Duodenal mucosa (tissue), 2 donors: ENCODE measurements around the gene SP7.

Source experiments
- H3K27ac ChIP-seq: one replicate; pipeline ENCODE4 v1.7.0; 2013; ENCODE audit warnings: low read depth, low read length
- H3K27me3 ChIP-seq, 2 donors: one replicate each; pipeline ENCODE4 v1.7.0; 2013; ENCODE audit warnings: low read length in 2 of 2, control low read depth in 1 of 2; ENCODE audit not compliant: insufficient read depth in 2 of 2, control insufficient read depth in 1 of 2
- H3K36me3 ChIP-seq, 2 donors: one replicate each; pipeline ENCODE4 v1.7.0; 2013; ENCODE audit warnings: low read length in 2 of 2, control low read depth in 1 of 2; ENCODE audit not compliant: insufficient read depth in 2 of 2, control insufficient read depth in 1 of 2
- H3K4me1 ChIP-seq, 2 donors: one replicate each; pipeline ENCODE4 v1.7.0; 2013; ENCODE audit warnings: low read length in 2 of 2, control low read depth in 1 of 2; ENCODE audit not compliant: insufficient read depth in 2 of 2, control insufficient read depth in 1 of 2
- H3K4me3 ChIP-seq, 2 donors: one replicate each; pipeline ENCODE4 v1.7.0; 2013; ENCODE audit warnings: low read length in 2 of 2, low read depth in 1 of 2
- H3K9ac ChIP-seq, 2 donors: one replicate each; pipeline ENCODE4 v1.7.0; 2013; ENCODE audit warnings: low read length in 2 of 2, low read depth in 1 of 2
- H3K9me3 ChIP-seq, 2 donors: one replicate each; pipeline ENCODE4 v1.7.0; 2013; ENCODE audit warnings: low read length in 2 of 2, control low read depth in 1 of 2; ENCODE audit not compliant: control insufficient read depth in 1 of 2

The SP7 gene

GRCh38 chr12:53336181-53336681, at the start of gene SP7:
Gene SP7 (minus strand): TSS chr12:53336354. CDS start chr12:53335646, 708 bp downstream.
- Histone ChIP-seq H3K4me3 (no peak within 1 kb of the TSS), H3K36me3 (no peaks in the 10 kb centered on the region), H3K4me1 (no peaks in the 10 kb centered on the region), H3K27ac (no peak within 1 kb of the TSS), H3K27me3 (peaks cover 21 to 37% of the 10 kb centered on the region in 2 donors), H3K9me3 (no peaks in the 10 kb centered on the region), H3K9ac (no peak within 1 kb of the TSS)

DNA sequence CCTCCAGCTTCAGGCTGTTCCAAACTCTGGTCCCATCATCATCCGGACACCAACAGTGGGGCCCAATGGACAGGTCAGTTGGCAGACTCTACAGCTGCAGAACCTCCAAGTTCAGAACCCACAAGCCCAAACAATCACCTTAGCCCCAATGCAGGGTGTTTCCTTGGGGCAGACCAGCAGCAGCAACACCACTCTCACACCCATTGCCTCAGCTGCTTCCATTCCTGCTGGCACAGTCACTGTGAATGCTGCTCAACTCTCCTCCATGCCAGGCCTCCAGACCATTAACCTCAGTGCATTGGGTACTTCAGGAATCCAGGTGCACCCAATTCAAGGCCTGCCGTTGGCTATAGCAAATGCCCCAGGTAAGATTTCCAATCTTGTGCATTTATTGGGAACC, 47.1 kb upstream of the SP7 start:
- Histone ChIP-seq H3K27me3 (no peaks in the 10 kb centered on the region), H3K27ac (no peak overlapping the region), H3K9ac (peak overlapping the region in 1 of 2 donors; percentile 50), H3K36me3 (peaks cover 19 to 24% of the 10 kb centered on the region in 2 donors), H3K4me1 (peaks cover 55% of the 10 kb centered on the region in 2 donors), H3K4me3 (peak overlapping the region; percentile 67 to 73), H3K9me3 (no peaks in the 10 kb centered on the region)

GRCh38 chr12:53381731-53382630, 45.8 kb upstream of the SP7 start:
- no peaks in the 10 kb centered on the region for H3K9me3 ChIP-seq
- peaks cover 17 to 24% of the 10 kb centered on the region in 2 donors for H3K36me3 ChIP-seq
- no peaks in the 10 kb centered on the region for H3K27me3 ChIP-seq
- peaks cover 46 to 51% of the 10 kb centered on the region in 2 donors for H3K4me1 ChIP-seq
- H3K4me3 ChIP-seq = peak overlapping the region; percentile 67 to 73
- peak overlapping the region; percentile 54 to 65 for H3K9ac ChIP-seq
- peak overlapping the region; percentile 43 for H3K27ac ChIP-seq

- H3K4me1 ChIP-seq = peaks cover 39 to 49% of the 10 kb centered on the region in 2 donors
- peaks cover 17 to 23% of the 10 kb centered on the region in 2 donors for H3K36me3 ChIP-seq
- peak overlapping the region; percentile 67 to 73 for H3K4me3 ChIP-seq
- H3K27me3 ChIP-seq = no peaks in the 10 kb centered on the region
- H3K27ac ChIP-seq = peak overlapping the region; percentile 76
- no peaks in the 10 kb centered on the region for H3K9me3 ChIP-seq
- peak overlapping the region; percentile 54 to 65 for H3K9ac ChIP-seq
Measured at GRCh38 chr12:53380794-53381730, 44.9 kb upstream of the SP7 start.

DNA sequence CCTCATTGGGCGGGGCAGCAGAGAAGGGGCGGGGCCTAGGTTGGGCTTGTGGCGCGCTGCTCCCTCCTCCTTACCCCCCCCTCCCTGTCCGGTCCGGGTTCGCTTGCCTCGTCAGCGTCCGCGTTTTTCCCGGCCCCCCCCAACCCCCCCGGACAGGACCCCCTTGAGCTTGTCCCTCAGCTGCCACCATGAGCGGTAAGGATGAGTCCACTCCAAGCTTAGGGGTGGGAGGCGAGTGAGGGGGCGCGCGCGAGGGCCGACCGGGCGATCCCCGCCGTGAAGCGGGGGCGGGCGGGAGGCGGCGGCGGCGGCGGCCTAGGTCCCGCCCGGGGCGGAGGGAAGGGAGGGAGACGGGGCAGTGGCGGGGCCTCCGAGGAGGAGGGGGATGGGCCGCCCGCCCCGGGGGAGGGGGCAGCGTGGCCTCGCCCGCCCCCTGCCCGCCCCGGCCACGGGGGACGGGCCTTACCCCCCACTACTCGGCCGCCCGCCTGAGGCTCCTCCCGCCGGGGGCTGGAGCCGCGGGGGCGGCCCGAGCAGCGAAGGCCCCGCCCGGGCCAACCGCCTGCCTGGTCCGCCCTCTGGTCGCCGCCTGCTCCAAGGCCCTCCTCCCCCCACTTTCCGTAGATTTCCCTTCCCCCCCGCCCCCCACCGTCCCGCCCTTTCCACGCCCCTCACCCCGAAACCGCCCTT, 44.1 kb upstream of the SP7 start, which contains the start of gene SP1:
Gene SP1, plus strand, starts transcription at position 73 of the 690 bp plus-strand sequence. Its CDS starts 116 bp downstream, at position 189.
- H3K4me1 ChIP-seq = peaks cover 35 to 44% of the 10 kb centered on the region in 2 donors
- peaks cover 17 to 20% of the 10 kb centered on the region in 2 donors for H3K36me3 ChIP-seq
- H3K9ac ChIP-seq = peak within 1 kb of the TSS; percentile 74 to 97
- no peaks in the 10 kb centered on the region for H3K27me3 ChIP-seq
- peak within 1 kb of the TSS; percentile 71 to 88 for H3K4me3 ChIP-seq
- H3K9me3 ChIP-seq = no peaks in the 10 kb centered on the region
- peak within 1 kb of the TSS; percentile 98 for H3K27ac ChIP-seq

- Histone ChIP-seq H3K4me3 (peak overlapping the region; percentile 71 to 88), H3K4me1 (peaks cover 35 to 42% of the 10 kb centered on the region in 2 donors), H3K36me3 (peaks cover 17 to 19% of the 10 kb centered on the region in 2 donors), H3K27me3 (no peaks in the 10 kb centered on the region), H3K9ac (peak overlapping the region; percentile 74 to 97), H3K27ac (peak overlapping the region; percentile 98), H3K9me3 (no peaks in the 10 kb centered on the region)
Measured at GRCh38 chr12:53379389-53380103, 43.4 kb upstream of the SP7 start.

DNA sequence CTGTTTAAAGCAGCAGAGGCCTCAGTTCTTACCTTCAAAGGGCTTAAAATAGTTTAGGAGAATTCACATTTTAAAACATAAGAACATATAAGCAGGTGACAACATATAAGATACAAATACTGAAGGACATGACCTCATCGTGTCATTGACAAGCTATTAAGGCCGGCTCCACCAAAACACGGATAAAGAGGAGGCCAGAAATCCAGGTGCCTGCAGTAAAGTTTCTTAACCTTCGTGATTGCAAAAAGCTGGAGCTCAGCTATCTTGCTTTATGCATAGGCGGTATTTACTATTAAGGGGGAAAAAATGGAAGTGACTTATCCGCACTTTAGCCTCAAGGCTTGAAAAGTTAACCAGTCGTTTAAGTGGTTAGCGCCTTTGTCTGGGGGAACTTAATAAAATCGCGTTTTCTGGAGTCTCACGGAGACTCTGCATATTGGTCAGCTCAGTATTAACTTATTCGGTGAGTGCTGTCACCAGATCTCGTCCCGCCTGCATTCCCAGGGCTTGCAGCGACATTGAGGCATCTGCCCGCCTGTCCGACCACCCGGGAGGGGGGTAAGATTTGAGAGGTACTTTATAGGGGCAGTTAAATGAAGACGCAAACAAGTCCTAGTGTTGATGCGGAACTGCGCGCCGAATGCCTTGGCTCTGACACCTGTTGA, 42.7 kb upstream of the SP7 start:
- H3K9ac ChIP-seq = peak overlapping the region; percentile 74 to 97
- H3K27me3 ChIP-seq = no peaks in the 10 kb centered on the region
- no peaks in the 10 kb centered on the region for H3K9me3 ChIP-seq
- H3K4me3 ChIP-seq = peak overlapping the region; percentile 71 to 88
- peaks cover 35 to 38% of the 10 kb centered on the region in 2 donors for H3K4me1 ChIP-seq
- H3K27ac ChIP-seq = peak overlapping the region; percentile 96
- H3K36me3 ChIP-seq = peaks cover 16 to 17% of the 10 kb centered on the region in 2 donors

DNA sequence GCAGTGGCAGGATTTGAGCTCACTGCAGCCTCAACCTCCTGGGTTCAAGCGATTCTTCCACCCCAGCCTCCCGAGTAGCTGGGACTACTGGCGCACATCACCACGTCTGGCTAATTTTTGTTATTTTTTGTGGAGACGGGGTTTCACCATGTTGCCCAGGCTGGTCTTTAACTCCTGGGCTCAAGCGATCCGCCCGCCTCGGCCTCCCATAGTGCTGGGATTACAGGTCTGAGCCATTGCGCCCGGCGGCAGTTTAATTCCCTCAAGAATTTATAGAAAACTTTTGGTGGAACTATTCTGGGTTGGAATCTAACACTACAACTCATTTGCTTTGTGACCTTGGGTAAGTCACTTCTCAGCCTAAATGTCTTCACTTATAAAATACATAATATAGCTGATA, 42.1 kb upstream of the SP7 start:
- H3K9ac ChIP-seq = peak overlapping the region; percentile 74 to 97
- H3K36me3 ChIP-seq = peaks cover 12 to 14% of the 10 kb centered on the region in 2 donors
- peaks cover 31 to 35% of the 10 kb centered on the region in 2 donors for H3K4me1 ChIP-seq
- H3K4me3 ChIP-seq = peak overlapping the region in 1 of 2 donors; percentile 71
- no peak overlapping the region for H3K27ac ChIP-seq
- H3K27me3 ChIP-seq = no peaks in the 10 kb centered on the region
- no peaks in the 10 kb centered on the region for H3K9me3 ChIP-seq
